Astrocyte of the cerebellum (primary cell): ENCODE results near the gene ANKRD13D.

Source experiments
- DNase-seq: peaks from one replicate; pipeline ENCODE4 v3.0.0-alpha.2; 2011; ENCODE audit warnings: low read depth
- H3K4me3 ChIP-seq: 2 replicates; pipeline ENCODE4 v1.5.1; 2011; ENCODE audit warnings: mild to moderate bottlenecking, low read depth, low read length, moderate library complexity
- CTCF ChIP-seq: IDR thresholded peaks from 2 replicates; pipeline ENCODE4 v1.5.1; 2012; ENCODE audit warnings: low read length, low read depth, moderate library complexity, mild to moderate bottlenecking; ENCODE audit errors: missing control alignments
- in situ Hi-C: cut with HindIII; loops from 2 replicates; pipeline ENCODE4 v1.10.0; 2017; ENCODE audit warnings: low sequenced_read_pairs

The ANKRD13D gene

GRCh38 chr11:67292671-67293070, 3.6 kb downstream of the ANKRD13D start:
- no peak for DNase-seq
- no peak for TF ChIP-seq CTCF
- H3K4me3 ChIP-seq = no peak overlapping the region
- in situ Hi-C loops = no loop called here

- no peak overlapping the region for H3K4me3 ChIP-seq
- no peak for DNase-seq
- TF ChIP-seq CTCF = no peak
- in situ Hi-C loops = no loop called here
Observed at GRCh38 chr11:67293090-67293489, 4.0 kb downstream of the ANKRD13D start.

GRCh38 chr11:67295846-67296245, 6.7 kb downstream of the ANKRD13D start:
- in situ Hi-C loops = no loop called here

GRCh38 chr11:67298786-67299185, 9.7 kb downstream of the ANKRD13D start:
- in situ Hi-C loops = no loop called here
- no peak overlapping the region for H3K4me3 ChIP-seq
- no peak for TF ChIP-seq CTCF
- no peak for DNase-seq

More at GRCh38 chr11:67295846-67296245, 6.7 kb downstream of the ANKRD13D start:
- TF ChIP-seq CTCF = no peak
- no peak for DNase-seq
- H3K4me3 ChIP-seq = no peak overlapping the region

- H3K4me3 ChIP-seq = no peak overlapping the region
- no peak for TF ChIP-seq CTCF
- in situ Hi-C loops = no loop called here
- no peak for DNase-seq
Observed at GRCh38 chr11:67299471-67300191, 10.5 kb downstream of the ANKRD13D start.

- in situ Hi-C loops = no loop called here
- TF ChIP-seq CTCF = no peak
- no peak for DNase-seq
- H3K4me3 ChIP-seq = no peak overlapping the region
Observed at GRCh38 chr11:67300256-67300755, 11.2 kb downstream of the ANKRD13D start.
